IPS DF 6.9 (cell line): ENCODE measurements around the gene XPO4.

Source experiments
- DNase-seq: peaks from one replicate; pipeline ENCODE4 v3.0.0-alpha.2; 2013; ENCODE audit warnings: low read depth, low spot score
- H3K27ac ChIP-seq: one replicate; pipeline ENCODE4 v1.5.1; 2013; ENCODE audit warnings: low read length, control low read depth
- H3K27me3 ChIP-seq: 2 replicates; pipeline ENCODE4 v1.6.1; 2013; ENCODE audit warnings: mild to moderate bottlenecking, low read length; ENCODE audit not compliant: control insufficient read depth, insufficient read depth
- H3K36me3 ChIP-seq: 2 replicates; pipeline ENCODE4 v1.6.1; 2013; ENCODE audit warnings: low read length; ENCODE audit not compliant: control insufficient read depth, insufficient read depth
- H3K4me1 ChIP-seq: 2 replicates; pipeline ENCODE4 v1.6.1; 2013; ENCODE audit warnings: low read length; ENCODE audit not compliant: control insufficient read depth, insufficient read depth
- H3K4me3 ChIP-seq: 2 replicates; pipeline ENCODE4 v1.5.1; 2013; ENCODE audit warnings: mild to moderate bottlenecking, low read length
- H3K9me3 ChIP-seq: 2 replicates; pipeline ENCODE4 v1.6.1; 2013; ENCODE audit warnings: low read length, inconsistent platforms; ENCODE audit not compliant: control insufficient read depth, insufficient read depth
- WGBS: extraction: QIAGEN DNeasy Blood & Tissue Kit; methylation state at CpG from one replicate; pipeline ENCODE4 v1.1.7; 2013; ENCODE audit warnings: mixed read lengths, missing lambda C conversion rate; ENCODE audit not compliant: insufficient read length, insufficient coverage; 5-methylcytosine and 5-hydroxymethylcytosine counted together

XPO4 gene

GRCh38 chr13:20789665-20790064 is 112.9 kb downstream of the XPO4 start:
- Histone ChIP-seq H3K4me1 (no peaks in the 10 kb centered on the region), H3K27ac (no peak overlapping the region), H3K27me3 (no peaks in the 10 kb centered on the region), H3K4me3 (no peak overlapping the region), H3K9me3 (no peaks in the 10 kb centered on the region), H3K36me3 (no peaks in the 10 kb centered on the region; the same call in 1 of the 2 replicates)
- no CpG with 5 or more reads among the region's 7 CpGs for WGBS
- no peak for DNase-seq

GRCh38 chr13:20788312-20788711 is 114.2 kb downstream of the XPO4 start:
- Histone ChIP-seq H3K4me1 (no peaks in the 10 kb centered on the region), H3K9me3 (no peaks in the 10 kb centered on the region), H3K27me3 (no peaks in the 10 kb centered on the region), H3K36me3 (peaks cover 3% of the 10 kb centered on the region; the same call in 1 of the 2 replicates), H3K27ac (no peak overlapping the region), H3K4me3 (no peak overlapping the region)
- DNase-seq = no peak
- WGBS = no CpG with 5 or more reads among the region's 1 CpG

DNA sequence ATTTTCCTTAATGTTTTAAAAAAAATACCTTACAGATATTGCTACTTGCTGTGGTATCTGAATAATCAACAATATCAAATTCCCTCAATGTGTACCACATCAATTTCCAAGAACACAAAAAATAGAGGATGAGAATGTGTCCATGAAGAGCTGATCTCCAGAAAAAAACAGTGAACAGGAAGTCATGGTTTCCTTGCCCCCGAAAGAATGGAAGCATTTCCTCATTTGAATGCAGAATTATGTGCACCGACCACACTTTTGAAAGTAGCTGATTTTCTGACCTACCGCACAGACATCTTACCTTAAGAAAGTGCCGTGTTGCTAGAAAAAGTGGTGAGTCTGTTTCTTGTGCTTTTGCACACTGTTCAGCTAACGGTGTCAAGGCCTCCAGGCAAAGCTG is 115.4 kb downstream of the XPO4 start:
- peaks cover 3% of the 10 kb centered on the region; the same call in 1 of the 2 replicates for H3K36me3 ChIP-seq
- DNase-seq = no peak
- no peaks in the 10 kb centered on the region for H3K4me1 ChIP-seq
- WGBS = no CpG with 5 or more reads among the region's 5 CpGs
- H3K27me3 ChIP-seq = no peaks in the 10 kb centered on the region
- no peak overlapping the region for H3K4me3 ChIP-seq
- H3K27ac ChIP-seq = no peak overlapping the region
- no peaks in the 10 kb centered on the region for H3K9me3 ChIP-seq

DNA sequence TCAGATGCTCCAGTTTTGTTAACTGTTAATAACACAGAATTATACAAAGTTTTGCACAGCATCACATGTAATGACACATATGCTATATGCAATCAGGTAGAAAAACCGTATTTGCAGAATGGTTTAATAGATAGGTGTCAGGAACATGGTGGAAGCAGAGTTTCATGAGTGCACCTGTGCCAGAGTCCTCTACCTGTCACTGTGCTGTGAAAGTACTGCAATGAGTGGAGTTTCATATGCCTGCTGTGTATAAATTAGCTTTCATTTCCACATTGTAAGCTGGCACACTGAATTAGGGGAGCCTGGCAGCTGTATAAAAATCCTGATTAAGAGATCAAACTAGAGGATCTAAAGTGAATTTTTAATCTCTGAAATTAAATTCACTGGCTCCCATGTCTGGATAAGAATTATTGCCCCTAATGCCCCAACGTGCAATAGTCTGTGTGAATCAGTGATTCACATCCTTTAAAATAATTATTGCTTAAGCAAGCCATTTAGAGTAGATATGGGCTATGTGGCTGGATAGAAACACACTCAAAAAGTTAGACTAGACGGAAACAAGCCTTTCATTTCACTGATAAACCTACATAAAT is 120.3 kb downstream of the XPO4 start:
- no peaks in the 10 kb centered on the region for H3K4me1 ChIP-seq
- no peak overlapping the region for H3K27ac ChIP-seq
- no peak overlapping the region for H3K4me3 ChIP-seq
- no peak for DNase-seq
- no peaks in the 10 kb centered on the region for H3K9me3 ChIP-seq
- no peaks in the 10 kb centered on the region for H3K27me3 ChIP-seq
- no CpG with 5 or more reads among the region's 3 CpGs for WGBS
- H3K36me3 ChIP-seq = peaks cover 3% of the 10 kb centered on the region; the same call in 1 of the 2 replicates

GRCh38 chr13:20780317-20780716 is 122.2 kb downstream of the XPO4 start:
- Histone ChIP-seq H3K4me3 (no peak overlapping the region), H3K27ac (no peak overlapping the region), H3K4me1 (no peaks in the 10 kb centered on the region), H3K27me3 (no peaks in the 10 kb centered on the region), H3K9me3 (no peaks in the 10 kb centered on the region), H3K36me3 (peaks cover 3% of the 10 kb centered on the region; the same call in 1 of the 2 replicates)
- no peak for DNase-seq
- no CpG with 5 or more reads among the region's 1 CpG for WGBS

DNA sequence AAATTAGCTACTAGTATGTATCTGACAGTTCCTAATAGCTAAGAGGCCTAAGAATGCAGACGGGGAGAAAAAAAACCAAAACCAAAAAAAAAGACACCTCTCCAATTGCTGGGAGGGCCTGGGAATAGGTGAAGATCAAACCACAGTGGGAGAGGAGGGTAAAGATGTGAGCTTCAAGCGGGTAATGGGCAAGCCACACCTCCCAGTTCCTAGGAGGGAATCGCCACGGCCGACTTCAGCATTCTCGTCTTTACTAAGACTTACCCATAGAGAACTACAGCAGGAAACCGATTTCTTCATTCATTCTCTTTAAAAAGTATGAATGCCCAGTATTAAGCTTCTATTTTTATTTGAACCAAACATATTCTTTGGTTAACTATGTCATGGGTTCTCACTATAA is 123.1 kb downstream of the XPO4 start:
- no peak overlapping the region for H3K27ac ChIP-seq
- no peak for DNase-seq
- WGBS = no CpG with 5 or more reads among the region's 7 CpGs

DNA sequence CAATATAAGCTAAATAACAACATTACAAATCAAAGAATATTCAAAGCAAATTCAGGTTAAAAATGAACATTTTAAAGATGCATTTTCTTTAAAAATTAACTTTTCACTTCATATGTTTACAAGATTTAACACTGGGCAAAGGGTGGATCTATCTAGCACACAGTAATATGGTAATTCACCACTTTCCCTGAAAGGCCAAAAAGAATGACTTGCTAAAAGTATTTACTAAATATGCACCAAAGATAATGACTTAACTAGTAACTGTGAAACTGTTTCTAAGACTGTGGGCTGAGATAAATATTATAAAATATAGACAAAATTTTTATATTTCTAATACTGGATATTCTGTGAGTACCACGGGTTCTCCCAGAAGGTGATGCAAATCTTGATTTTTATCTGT is 124.2 kb downstream of the XPO4 start:
- Histone ChIP-seq H3K4me3 (no peak overlapping the region), H3K9me3 (no peaks in the 10 kb centered on the region), H3K27me3 (no peaks in the 10 kb centered on the region), H3K4me1 (no peaks in the 10 kb centered on the region), H3K27ac (no peak overlapping the region), H3K36me3 (no peaks in the 10 kb centered on the region)
- no peak for DNase-seq
- no CpG with 5 or more reads among the region's 1 CpG for WGBS

More for the DNA sequence above, 123.1 kb downstream of the XPO4 start:
- Histone ChIP-seq H3K4me3 (no peak overlapping the region), H3K9me3 (no peaks in the 10 kb centered on the region), H3K4me1 (no peaks in the 10 kb centered on the region), H3K36me3 (peaks cover 3% of the 10 kb centered on the region; the same call in 1 of the 2 replicates), H3K27me3 (no peaks in the 10 kb centered on the region)

DNA sequence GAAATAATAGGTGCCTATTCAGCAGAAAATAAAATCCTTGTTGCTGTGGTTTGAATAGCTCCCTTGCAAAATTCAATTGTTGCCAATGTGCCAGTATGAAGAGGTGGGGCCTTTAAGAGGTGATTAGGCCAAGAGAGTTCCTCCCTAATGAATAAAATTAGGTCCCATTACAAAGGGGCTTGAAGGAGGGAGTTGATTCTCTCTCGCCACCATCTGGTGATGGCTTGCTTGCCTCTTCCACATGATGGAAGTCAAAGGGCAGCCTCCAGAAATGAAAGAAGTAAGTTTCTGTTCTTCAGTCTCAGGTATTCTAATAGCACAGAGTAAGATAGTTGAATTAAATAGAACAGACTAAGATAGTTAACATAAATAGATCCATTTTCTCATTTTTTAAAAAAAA is 125.8 kb downstream of the XPO4 start:
- H3K27me3 ChIP-seq = 0 out of 2 replicates have a peak, but pooled peaks cover 2% of the 10 kb centered on the region
- H3K4me3 ChIP-seq = no peak overlapping the region
- H3K4me1 ChIP-seq = 0 out of 2 replicates have a peak, but pooled peaks cover 3% of the 10 kb centered on the region
- DNase-seq = no peak
- H3K36me3 ChIP-seq = no peaks in the 10 kb centered on the region
- WGBS = no CpG with 5 or more reads among the region's 1 CpG
- no peak overlapping the region for H3K27ac ChIP-seq
- no peaks in the 10 kb centered on the region for H3K9me3 ChIP-seq

DNA sequence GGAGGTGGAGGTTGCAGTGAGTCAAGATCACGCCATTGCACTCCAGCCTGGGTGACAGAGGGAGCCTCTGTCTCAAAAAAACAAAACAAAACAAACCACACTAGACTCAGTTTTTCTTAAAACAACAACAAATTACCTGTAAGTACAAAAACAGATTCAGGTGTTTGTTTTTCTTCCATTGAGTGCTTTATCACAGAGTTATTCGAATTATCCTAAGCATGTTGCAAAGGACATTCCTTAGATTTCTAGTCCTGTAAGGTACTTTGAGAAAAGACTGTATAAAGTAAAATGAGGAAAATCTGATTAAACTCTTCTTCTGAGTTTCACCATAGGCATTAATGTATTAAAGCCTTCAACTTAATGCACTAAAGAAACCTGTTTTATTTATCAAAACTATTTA is 126.6 kb downstream of the XPO4 start:
- Histone ChIP-seq H3K27me3 (0 out of 2 replicates have a peak, but pooled peaks cover 2% of the 10 kb centered on the region), H3K36me3 (no peaks in the 10 kb centered on the region), H3K9me3 (no peaks in the 10 kb centered on the region), H3K27ac (no peak overlapping the region), H3K4me1 (0 out of 2 replicates have a peak, but pooled peaks cover 3% of the 10 kb centered on the region), H3K4me3 (no peak overlapping the region)
- no peak for DNase-seq
- no CpG with 5 or more reads among the region's 2 CpGs for WGBS

DNA sequence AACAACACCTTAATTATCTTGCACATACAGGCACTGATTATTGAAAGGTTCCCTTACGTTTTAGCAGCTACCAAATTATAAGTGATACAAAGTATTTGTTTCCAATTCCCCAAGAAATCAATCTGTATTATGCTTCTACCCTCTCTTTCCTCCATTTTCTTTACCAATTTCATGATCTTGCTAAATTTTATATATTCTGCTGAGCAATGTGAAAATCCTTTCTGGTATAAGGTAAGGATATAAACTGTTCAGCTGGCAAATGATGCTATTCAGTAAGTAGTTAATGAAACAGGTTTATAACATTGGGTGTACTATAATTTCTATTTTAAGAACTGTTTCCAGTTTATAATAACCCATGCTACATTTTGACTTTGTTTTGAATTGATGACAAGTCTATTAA is 127.8 kb downstream of the XPO4 start:
- H3K9me3 ChIP-seq = no peaks in the 10 kb centered on the region
- WGBS = no CpG with 5 or more reads among the region's 1 CpG
- H3K36me3 ChIP-seq = no peaks in the 10 kb centered on the region
- H3K4me3 ChIP-seq = no peak overlapping the region
- no peak for DNase-seq
- 0 out of 2 replicates have a peak, but pooled peaks cover 2% of the 10 kb centered on the region for H3K27me3 ChIP-seq
- no peak overlapping the region for H3K27ac ChIP-seq
- H3K4me1 ChIP-seq = 0 out of 2 replicates have a peak, but pooled peaks cover 3% of the 10 kb centered on the region
